Fibroblast of skin of right biceps (primary cell): ENCODE results near the gene NDUFA7.
A peak's percentile ranks its signal among the peaks of the same experiment; 100 is the strongest.
"Not testable (repeated sequence)": the region's sequence is repeated elsewhere in the genome, so short reads cannot be mapped to it uniquely, and the experiment has no call there.

Experiments
- DNase-seq: peaks from one replicate; pipeline ENCODE4 v3.0.0-alpha.2; 2013

NDUFA7 gene

GRCh38 chr19:8318835-8319234 lies 2.3 kb downstream of the NDUFA7 start:
- peak; percentile 28 for DNase-seq

GRCh38 chr19:8316351-8317125 lies 4.6 kb downstream of the NDUFA7 start:
- no peak for DNase-seq

GRCh38 chr19:8314981-8315640 lies 6.1 kb downstream of the NDUFA7 start:
- not testable (repeated sequence) for DNase-seq

- no peak for DNase-seq
Observed at GRCh38 chr19:8311461-8312260, 9.5 kb downstream of the NDUFA7 start.

- no peak for DNase-seq
Observed at GRCh38 chr19:8310342-8311055, 10.7 kb downstream of the NDUFA7 start.

GRCh38 chr19:8308891-8309291 lies 12.3 kb downstream of the NDUFA7 start:
- no peak for DNase-seq

GRCh38 chr19:8307965-8308866 lies 13.0 kb downstream of the NDUFA7 start, which contains the start of gene CD320:
Gene CD320, minus strand, starts transcription at chr19:8308358. Its CDS starts 68 bp downstream, at chr19:8308290.
- DNase-seq = peak; percentile 89

GRCh38 chr19:8307400-8307964 lies 13.7 kb downstream of the NDUFA7 start:
- no peak for DNase-seq

GRCh38 chr19:8306235-8307054 lies 14.7 kb downstream of the NDUFA7 start:
- DNase-seq = no peak

GRCh38 chr19:8305798-8306197 lies 15.4 kb downstream of the NDUFA7 start:
- no peak for DNase-seq

GRCh38 chr19:8304841-8305621 lies 16.1 kb downstream of the NDUFA7 start:
- no peak for DNase-seq

- DNase-seq = no peak
Observed at GRCh38 chr19:8302734-8303133, 18.4 kb downstream of the NDUFA7 start.

GRCh38 chr19:8302357-8302691 lies 18.9 kb downstream of the NDUFA7 start:
- DNase-seq = no peak

GRCh38 chr19:8291337-8291736 lies 29.8 kb downstream of the NDUFA7 start:
- not testable (repeated sequence) for DNase-seq

- DNase-seq = not testable (repeated sequence)
Observed at GRCh38 chr19:8276508-8276907, 44.7 kb downstream of the NDUFA7 start.

- DNase-seq = no peak
Observed at GRCh38 chr19:8269724-8270123, 51.5 kb downstream of the NDUFA7 start.

- no peak for DNase-seq
Observed at GRCh38 chr19:8265872-8266271, 55.3 kb downstream of the NDUFA7 start.

GRCh38 chr19:8264248-8264647 lies 56.9 kb downstream of the NDUFA7 start:
- not testable (repeated sequence) for DNase-seq

GRCh38 chr19:8262431-8262830 lies 58.7 kb downstream of the NDUFA7 start:
- no peak for DNase-seq

GRCh38 chr19:8261881-8262280 lies 59.3 kb downstream of the NDUFA7 start:
- DNase-seq = no peak
